Osteoblast (primary cell): ENCODE results near the gene SLC12A7. TPM values are rescaled to one million over a fixed set of nuclear protein-coding genes. Genes with fewer than 3 reads are reported as not detected.
A peak's percentile ranks its signal among the peaks of the same experiment; 100 is the strongest.

Experiments
- DNase-seq: peaks from one replicate; pipeline ENCODE4 v3.0.0; 2011; ENCODE audit warnings: low spot score, mixed read lengths; ENCODE audit not compliant: insufficient read length; ENCODE audit errors: missing footprints
- H2AFZ ChIP-seq: 2 replicates; pipeline ENCODE4 v1.6.0; 2011; ENCODE audit warnings: mild to moderate bottlenecking, low read length
- H3K27ac ChIP-seq: 2 replicates; pipeline ENCODE4 v1.5.1; 2011; ENCODE audit warnings: mild to moderate bottlenecking, low read depth, low read length, moderate library complexity
- H3K27me3 ChIP-seq: 2 replicates; pipeline ENCODE4 v1.6.0; 2012; ENCODE audit warnings: mild to moderate bottlenecking, control low read depth, inconsistent platforms, low read length, moderate library complexity; ENCODE audit not compliant: insufficient read depth
- H3K36me3 ChIP-seq: 2 replicates; pipeline ENCODE4 v1.5.1; 2011; ENCODE audit warnings: mild to moderate bottlenecking, low read length, control low read depth, moderate library complexity; ENCODE audit not compliant: insufficient read depth
- H3K4me1 ChIP-seq: 2 replicates; pipeline ENCODE4 v1.5.1; 2011; ENCODE audit warnings: mild to moderate bottlenecking, low read length, control low read depth, moderate library complexity; ENCODE audit not compliant: insufficient read depth
- H3K4me2 ChIP-seq: 2 replicates; pipeline ENCODE4 v1.6.0; 2011; ENCODE audit warnings: mild to moderate bottlenecking, low read length; ENCODE audit not compliant: insufficient read depth
- H3K4me3 ChIP-seq: fragments of 200-600 bp; sonication (generic); 3 replicates; pipeline ENCODE4 v1.5.1; 2012; ENCODE audit warnings: mild to moderate bottlenecking, low read length, inconsistent platforms; ENCODE audit not compliant: insufficient read depth
- H3K79me2 ChIP-seq: 2 replicates; pipeline ENCODE4 v1.6.0; 2012; ENCODE audit warnings: mild to moderate bottlenecking, low read length, control low read depth, inconsistent platforms; ENCODE audit not compliant: insufficient read depth
- H3K9me3 ChIP-seq: 2 replicates; pipeline ENCODE4 v1.5.1; 2011; ENCODE audit warnings: low read depth, low read length, control low read depth
- H4K20me1 ChIP-seq: 2 replicates; pipeline ENCODE4 v1.6.0; 2012; ENCODE audit warnings: mild to moderate bottlenecking, low read length, control low read depth; ENCODE audit not compliant: insufficient read depth
- CTCF ChIP-seq: IDR thresholded peaks from 2 replicates; pipeline ENCODE4 v1.5.1; 2011; ENCODE audit warnings: mild to moderate bottlenecking, low read depth, low read length, moderate library complexity; ENCODE audit errors: extremely low read depth
- total RNA-seq: library from RNA; depleted of rRNA; stranded (reverse); fragments of >200 nt; gene quantifications from 2 replicates; pipeline ENCODE4 v1.2.3, GENCODE V29; 2012

The SLC12A7 gene
- total RNA-seq, 1 donor = 6.9 TPM

DNA sequence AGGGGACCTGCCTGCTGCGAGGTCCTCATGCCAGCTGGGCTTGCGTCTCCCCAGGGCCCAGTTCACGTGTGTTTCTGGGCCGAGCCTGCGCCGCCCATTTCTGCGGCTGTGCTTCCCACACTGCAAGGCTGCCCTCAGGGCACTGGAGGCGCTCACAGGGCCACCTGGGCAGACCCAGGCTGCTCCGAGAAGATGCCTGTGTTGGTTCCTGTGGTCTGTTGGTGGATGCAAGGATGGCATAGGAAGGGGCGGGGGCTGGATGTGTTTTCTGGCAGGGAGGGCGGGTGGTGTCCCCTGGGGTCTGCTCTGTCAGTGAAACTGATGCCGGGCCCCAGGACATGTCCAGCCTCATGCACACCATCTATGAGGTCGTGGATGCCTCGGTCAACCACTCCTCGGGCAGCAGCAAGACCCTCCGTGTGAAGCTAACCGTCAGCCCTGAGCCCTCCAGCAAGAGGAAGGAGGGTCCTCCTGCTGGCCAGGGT, 77.4 kb downstream of the SLC12A7 start:
- Histone ChIP-seq H3K4me1 (no peaks in the 10 kb centered on the region), H3K9me3 (no peaks in the 10 kb centered on the region), H3K4me3 (no peak overlapping the region), H3K36me3 (no peaks in the 10 kb centered on the region), H4K20me1 (no peaks in the 10 kb centered on the region), H3K27me3 (no peaks in the 10 kb centered on the region), H2AFZ (no peak overlapping the region), H3K27ac (no peak overlapping the region), H3K4me2 (no peak overlapping the region), H3K79me2 (no peaks in the 10 kb centered on the region)
- TF ChIP-seq CTCF = no peak
- peak; percentile 67 for DNase-seq

- no peaks in the 10 kb centered on the region for H4K20me1 ChIP-seq
- no peak overlapping the region for H3K4me2 ChIP-seq
- no peaks in the 10 kb centered on the region for H3K9me3 ChIP-seq
- H3K79me2 ChIP-seq = no peaks in the 10 kb centered on the region
- TF ChIP-seq CTCF = no peak
- no peak overlapping the region for H3K27ac ChIP-seq
- no peak overlapping the region for H2AFZ ChIP-seq
- no peaks in the 10 kb centered on the region for H3K4me1 ChIP-seq
- H3K27me3 ChIP-seq = no peaks in the 10 kb centered on the region
- H3K4me3 ChIP-seq = no peak overlapping the region
- no peaks in the 10 kb centered on the region for H3K36me3 ChIP-seq
- peak; percentile 89 for DNase-seq
Measured at GRCh38 chr5:1033606-1034420, 78.0 kb downstream of the SLC12A7 start.

DNA sequence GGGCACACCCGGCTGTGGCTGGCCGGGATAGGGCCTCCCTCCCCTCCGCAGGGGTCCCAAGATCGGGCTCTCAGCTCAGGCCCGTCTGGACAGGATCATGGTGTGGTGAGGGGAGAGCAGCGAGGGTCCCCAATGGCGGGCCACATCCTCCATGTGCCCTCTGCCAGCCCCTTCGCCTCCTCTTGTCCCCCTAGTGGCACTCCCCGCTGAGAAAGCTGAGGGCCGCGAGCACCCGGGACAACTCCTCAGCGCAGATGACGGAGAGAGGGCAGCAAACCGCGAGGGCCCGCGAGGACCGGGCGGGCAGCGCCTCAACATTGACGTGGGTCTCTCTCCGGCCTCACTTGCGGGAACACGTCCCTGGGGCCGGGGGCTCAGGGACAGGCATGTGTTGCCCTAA, 78.7 kb downstream of the SLC12A7 start:
- DNase-seq = peak; percentile 70
- H3K27ac ChIP-seq = no peak overlapping the region
- no peaks in the 10 kb centered on the region for H3K36me3 ChIP-seq
- H3K9me3 ChIP-seq = no peaks in the 10 kb centered on the region
- H3K4me1 ChIP-seq = no peaks in the 10 kb centered on the region
- no peak overlapping the region for H3K4me2 ChIP-seq
- H3K79me2 ChIP-seq = no peaks in the 10 kb centered on the region
- H3K27me3 ChIP-seq = no peaks in the 10 kb centered on the region
- H2AFZ ChIP-seq = no peak overlapping the region
- no peak overlapping the region for H3K4me3 ChIP-seq
- no peak for TF ChIP-seq CTCF
- no peaks in the 10 kb centered on the region for H4K20me1 ChIP-seq

DNA sequence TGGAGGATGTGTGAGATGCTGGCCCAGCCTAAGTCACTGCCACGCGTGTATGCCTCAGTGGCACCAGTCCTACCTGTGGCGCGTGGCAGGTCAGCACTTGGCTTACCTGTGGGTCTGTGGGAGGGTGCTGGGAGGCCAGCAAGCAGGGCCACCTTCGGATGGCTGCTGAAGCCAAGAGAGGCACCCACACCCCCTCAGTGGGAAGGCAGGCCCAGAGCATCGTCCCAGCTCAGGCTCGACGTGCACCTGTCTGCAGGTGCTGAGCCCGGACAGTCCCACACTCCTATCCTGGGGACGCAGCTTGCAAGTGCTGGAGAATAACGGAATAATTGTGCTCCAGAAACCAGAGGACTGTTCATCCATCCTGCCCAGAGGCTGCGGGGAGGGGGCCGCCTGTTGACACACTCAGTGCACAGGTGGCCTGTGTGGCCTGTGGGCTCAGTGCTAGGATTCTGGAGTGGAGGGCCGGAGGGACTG, 79.3 kb downstream of the SLC12A7 start:
- H3K79me2 ChIP-seq = no peaks in the 10 kb centered on the region
- no peaks in the 10 kb centered on the region for H3K9me3 ChIP-seq
- no peaks in the 10 kb centered on the region for H3K4me1 ChIP-seq
- no peak overlapping the region for H3K4me2 ChIP-seq
- TF ChIP-seq CTCF = no peak
- H3K4me3 ChIP-seq = no peak overlapping the region
- H3K36me3 ChIP-seq = no peaks in the 10 kb centered on the region
- no peaks in the 10 kb centered on the region for H4K20me1 ChIP-seq
- H3K27me3 ChIP-seq = no peaks in the 10 kb centered on the region
- peak; percentile 60 for DNase-seq
- no peak overlapping the region for H3K27ac ChIP-seq
- no peak overlapping the region for H2AFZ ChIP-seq
